ENCODE data around the gene RBBP9. TPM values are rescaled to one million over a fixed set of nuclear protein-coding genes. Genes with fewer than 3 reads are reported as not detected.

The RBBP9 gene
- total and polyA plus RNA-seq, 2 donors (not counting 3 experiments of a cell fraction or from before 2014, with no cell fraction given) = 8.5 to 17.0 TPM

DNA sequence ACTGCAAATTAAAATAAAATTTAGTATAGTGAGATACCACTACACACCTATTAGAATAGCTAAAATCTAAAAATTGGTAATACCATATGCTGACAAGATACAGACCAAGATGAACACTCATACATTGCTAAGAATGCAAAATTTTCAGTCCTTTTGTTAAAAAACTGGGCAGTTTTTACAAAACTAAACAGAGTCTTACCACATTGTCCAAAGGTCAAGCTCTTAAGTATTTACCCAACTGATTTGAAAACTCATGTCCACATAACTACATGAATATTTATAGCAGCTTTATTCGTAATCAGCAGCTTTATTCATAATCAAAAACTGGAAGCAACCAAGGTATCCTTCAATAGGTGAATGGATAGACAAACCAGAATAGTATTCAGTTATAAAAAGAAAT lies 19.8 kb downstream of the RBBP9 start:
- Histone ChIP-seq H3K4me3 (replicated peaks in 1 of 3; ENCODE audit: insufficient read depth in 1 of 3, low read depth in 1 of 3, low read length in 3 of 3) (no peak overlapping the region), H3K9me1 (replicated peaks; ENCODE audit: control insufficient read depth, extremely low read depth, insufficient read depth, low read length) (no peaks in the 10 kb centered on the region), H3K9ac (replicated peaks; ENCODE audit: extremely low read depth, insufficient read depth, low read length) (no peak overlapping the region), H3K4me1 (ENCODE audit: control insufficient read depth, extremely low read depth, insufficient read depth, low read length) (no peaks in the 10 kb centered on the region), H3K27me3 (ENCODE audit: control insufficient read depth in 2 of 2, insufficient read depth in 2 of 2, low read length in 2 of 2) (no peaks in the 10 kb centered on the region), H3K27ac (ENCODE audit: insufficient read depth, low read depth, low read length) (no peak overlapping the region), H3K79me2 (ENCODE audit: control insufficient read depth, insufficient read depth, low read length) (no peaks in the 10 kb centered on the region), H4K20me1 (replicated peaks; ENCODE audit: control insufficient read depth, extremely low read depth, insufficient read depth, low read length) (no peaks in the 10 kb centered on the region), H2AFZ (ENCODE audit: low read depth, low read length) (no peak overlapping the region), H3K4me2 (ENCODE audit: insufficient read depth, low read length) (no peak overlapping the region), H3K36me3 (ENCODE audit: control insufficient read depth in 2 of 2, extremely low read depth in 1 of 2, insufficient read depth in 2 of 2, low read length in 2 of 2) (peaks cover 12 to 19% of the 10 kb centered on the region in 2 experiments), H3K9me3 (replicated peaks; ENCODE audit: control insufficient read depth, insufficient read depth, low read length) (no peaks in the 10 kb centered on the region)
- FAIRE-seq = no peak
- no TSS peak for BruUV-seq (replicated peaks)
- ChIA-PET CTCF (interaction anchor here (1.0 kb wide), 1 partner anchor 10 kb away, joined by 3 read pairs; the partner anchor contains the start of gene DZANK1), POLR2A (no interaction called here)
- intact Hi-C loops (cut with micrococcal nuclease) = no loop called here
- dilution Hi-C loops (cut with MboI; ENCODE audit: extremely low pct_ligation_motif_present, low sequenced_read_pairs) = no loop called here
- TF ChIP-seq POLR2A (IDR thresholded peaks at IDR 0.05; ENCODE audit: low read depth, low read length) = no peak
- TF ChIP-seq FOS (IDR thresholded peaks at IDR 0.05; ENCODE audit: borderline replicate concordance, insufficient read depth, low read length) = no peak
- TF ChIP-seq, protein P1, sequence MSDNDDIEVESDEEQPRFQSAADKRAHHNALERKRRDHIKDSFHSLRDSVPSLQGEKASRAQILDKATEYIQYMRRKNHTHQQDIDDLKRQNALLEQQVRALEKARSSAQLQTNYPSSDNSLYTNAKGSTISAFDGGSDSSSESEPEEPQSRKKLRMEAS (IDR thresholded peaks at IDR 0.05; ENCODE audit: insufficient read depth, insufficient read length) = no peak
- no peak for TF ChIP-seq JUN (IDR thresholded peaks at IDR 0.05; ENCODE audit: borderline replicate concordance, insufficient read depth, insufficient read length, low read depth)
- TF ChIP-seq, protein P2, sequence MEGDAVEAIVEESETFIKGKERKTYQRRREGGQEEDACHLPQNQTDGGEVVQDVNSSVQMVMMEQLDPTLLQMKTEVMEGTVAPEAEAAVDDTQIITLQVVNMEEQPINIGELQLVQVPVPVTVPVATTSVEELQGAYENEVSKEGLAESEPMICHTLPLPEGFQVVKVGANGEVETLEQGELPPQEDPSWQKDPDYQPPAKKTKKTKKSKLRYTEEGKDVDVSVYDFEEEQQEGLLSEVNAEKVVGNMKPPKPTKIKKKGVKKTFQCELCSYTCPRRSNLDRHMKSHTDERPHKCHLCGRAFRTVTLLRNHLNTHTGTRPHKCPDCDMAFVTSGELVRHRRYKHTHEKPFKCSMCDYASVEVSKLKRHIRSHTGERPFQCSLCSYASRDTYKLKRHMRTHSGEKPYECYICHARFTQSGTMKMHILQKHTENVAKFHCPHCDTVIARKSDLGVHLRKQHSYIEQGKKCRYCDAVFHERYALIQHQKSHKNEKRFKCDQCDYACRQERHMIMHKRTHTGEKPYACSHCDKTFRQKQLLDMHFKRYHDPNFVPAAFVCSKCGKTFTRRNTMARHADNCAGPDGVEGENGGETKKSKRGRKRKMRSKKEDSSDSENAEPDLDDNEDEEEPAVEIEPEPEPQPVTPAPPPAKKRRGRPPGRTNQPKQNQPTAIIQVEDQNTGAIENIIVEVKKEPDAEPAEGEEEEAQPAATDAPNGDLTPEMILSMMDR (IDR thresholded peaks at IDR 0.05; ENCODE audit: extremely low read depth in 1 of 2, insufficient read depth in 1 of 2, low read depth in 1 of 2, low read length in 2 of 2) = no peak
- no peak for TF ChIP-seq GATA2 (IDR thresholded peaks at IDR 0.05; ENCODE audit: insufficient read depth, insufficient read length, low read depth, low read length)
- no peak for TF ChIP-seq POLR2AphosphoS5 (IDR thresholded peaks at IDR 0.05; ENCODE audit: insufficient read depth, low read depth, low read length)
- no peak for TF ChIP-seq EZH2 (IDR thresholded peaks at IDR 0.05; ENCODE audit: borderline replicate concordance, low read depth, low read length, severe bottlenecking)
- no peak for TF ChIP-seq MYC (IDR thresholded peaks at IDR 0.05; ENCODE audit: low read depth, low read length)
- DNase-seq (ENCODE audit: low read depth, low spot score) = no peak
